22Rv1 (cell line): Measurements from ENCODE around the gene FGFBP2.

Experiments
- CTCF ChIP-seq: fragments of 450-650 bp; IDR thresholded peaks from 2 replicates; pipeline ENCODE4 v1.5.1; 2017; ENCODE audit warnings: mild to moderate bottlenecking
- ZFX ChIP-seq: fragments of 450-650 bp; IDR thresholded peaks from 2 replicates; pipeline ENCODE4 v1.6.1; 2017; ENCODE audit warnings: antibody characterized with exemption, borderline replicate concordance

DNA sequence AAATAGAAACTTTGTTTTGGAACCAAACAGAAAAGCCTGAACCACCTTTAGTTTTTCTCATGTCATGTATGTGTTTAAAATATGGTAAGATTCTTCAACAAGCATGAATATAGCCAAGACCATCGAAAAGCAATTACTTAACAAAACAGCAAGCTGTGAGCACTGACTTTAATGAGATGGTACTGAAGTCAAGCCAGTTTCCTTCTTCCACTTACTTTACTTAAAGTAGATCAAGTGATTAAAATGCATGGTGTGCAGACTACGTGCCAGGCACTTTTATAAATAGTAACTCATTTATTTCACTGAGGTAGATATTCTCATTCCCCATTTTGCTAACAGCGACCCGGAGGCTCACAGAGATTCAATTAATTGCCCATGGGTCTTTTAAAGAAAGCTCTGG is 46.2 kb upstream of the FGFBP2 start:
- TF ChIP-seq ZFX (no peak), CTCF (no peak)
